Subcutaneous abdominal adipose tissue (tissue), 5 donors: ENCODE measurements around the gene DUSP14.

Experiments used
- H3K27ac ChIP-seq: one replicate; pipeline ENCODE4 v1.7.0; 2013; ENCODE audit warnings: low read depth, mild to moderate bottlenecking, inconsistent platforms, low read length, moderate library complexity
- H3K27me3 ChIP-seq, 5 donors: one replicate each; pipeline ENCODE4 v1.7.0; 2013; ENCODE audit warnings: low read length in 5 of 5, inconsistent platforms in 1 of 5; ENCODE audit not compliant: control insufficient read depth in 5 of 5, insufficient read depth in 4 of 5
- H3K36me3 ChIP-seq, 5 donors: one replicate each; pipeline ENCODE4 v1.7.0; 2013; ENCODE audit warnings: low read length in 5 of 5; ENCODE audit not compliant: control insufficient read depth in 5 of 5, insufficient read depth in 5 of 5
- H3K4me1 ChIP-seq, 5 donors: one replicate each; pipeline ENCODE4 v1.7.0; 2013; ENCODE audit warnings: low read length in 5 of 5, mild to moderate bottlenecking in 3 of 5, moderate library complexity in 1 of 5; ENCODE audit not compliant: control insufficient read depth in 5 of 5, insufficient read depth in 5 of 5
- H3K4me3 ChIP-seq, 5 donors: one replicate each; pipeline ENCODE4 v1.7.0; 2013; ENCODE audit warnings: low read length in 5 of 5, low read depth in 1 of 5
- H3K9ac ChIP-seq, 5 donors: one replicate each; pipeline ENCODE4 v1.7.0; 2013; ENCODE audit warnings: low read length in 5 of 5, mild to moderate bottlenecking in 4 of 5, moderate library complexity in 3 of 5
- H3K9me3 ChIP-seq, 5 donors: one replicate each; pipeline ENCODE4 v1.7.0; 2013; ENCODE audit warnings: low read length in 5 of 5; ENCODE audit not compliant: control insufficient read depth in 5 of 5
- donor health status: healthy.
- donor health status: healthy.
- donor health status: healthy.
- donor health status: healthy.
- donor health status: healthy.

Gene DUSP14

DNA sequence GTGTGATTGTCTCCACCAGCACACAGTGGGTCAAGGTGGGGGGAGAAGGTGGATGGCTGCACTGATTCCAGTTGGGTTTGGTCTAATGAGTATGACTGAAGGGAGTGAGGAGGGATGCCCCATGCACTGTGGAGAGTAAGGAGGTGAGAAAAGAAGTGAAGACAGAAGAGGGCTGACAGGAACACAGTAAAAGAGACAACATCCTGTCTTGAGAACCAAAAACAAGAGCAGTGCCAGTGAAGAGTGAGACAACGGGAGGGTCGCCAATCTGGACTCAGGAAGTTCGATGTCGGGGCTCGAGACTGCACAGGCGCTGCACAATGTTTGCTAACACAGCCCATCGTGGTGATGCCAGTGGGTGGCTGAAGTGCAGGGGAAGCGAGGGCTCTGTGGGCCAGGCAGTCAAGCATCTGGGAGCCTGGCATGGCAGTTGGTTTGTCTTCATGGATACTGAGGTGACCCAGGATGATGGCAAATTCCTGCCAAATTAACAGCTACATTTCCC is 34.1 kb downstream of the DUSP14 start:
- H3K27me3 ChIP-seq = no peaks in the 10 kb centered on the region
- H3K4me1 ChIP-seq = no peaks in the 10 kb centered on the region
- peaks cover 29 to 84% (median 60%) of the 10 kb centered on the region in 5 donors for H3K36me3 ChIP-seq
- H3K4me3 ChIP-seq = no peak overlapping the region
- no peak overlapping the region for H3K9ac ChIP-seq
- H3K9me3 ChIP-seq = no peaks in the 10 kb centered on the region
- H3K27ac ChIP-seq = no peak overlapping the region

DNA sequence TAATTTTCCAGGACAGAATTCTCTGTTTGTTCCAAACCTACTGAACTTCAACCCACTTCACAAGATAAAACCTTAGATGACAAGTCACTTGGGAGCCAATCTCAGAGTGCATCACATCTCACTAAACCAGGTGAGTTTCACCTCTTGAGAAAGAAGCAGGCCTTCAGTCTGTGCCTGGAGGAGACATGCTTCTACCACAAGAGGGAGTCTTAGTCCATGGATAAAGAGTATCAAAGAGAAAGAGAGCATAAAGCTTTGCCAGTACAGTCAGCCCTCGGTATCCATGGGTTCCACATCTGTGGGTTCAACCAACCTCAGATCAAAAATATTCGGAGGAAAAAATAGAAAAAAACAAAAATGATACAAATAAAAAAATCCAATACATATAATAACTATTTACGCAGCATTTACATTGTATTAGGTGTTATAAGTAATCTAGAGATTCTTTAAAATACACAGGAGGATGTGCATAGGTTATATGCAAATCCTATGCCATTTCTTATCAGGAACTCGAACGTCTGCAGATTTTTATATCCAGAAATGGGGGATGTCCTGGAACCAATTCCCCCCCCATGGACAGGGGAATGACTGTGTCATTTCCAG is 37.7 kb downstream of the DUSP14 start:
- H3K4me3 ChIP-seq = no peak overlapping the region
- no peaks in the 10 kb centered on the region for H3K4me1 ChIP-seq
- H3K36me3 ChIP-seq = peaks cover 41 to 87% (median 65%) of the 10 kb centered on the region in 5 donors
- no peaks in the 10 kb centered on the region for H3K9me3 ChIP-seq
- H3K27me3 ChIP-seq = no peaks in the 10 kb centered on the region
- H3K27ac ChIP-seq = no peak overlapping the region
- no peak overlapping the region for H3K9ac ChIP-seq

DNA sequence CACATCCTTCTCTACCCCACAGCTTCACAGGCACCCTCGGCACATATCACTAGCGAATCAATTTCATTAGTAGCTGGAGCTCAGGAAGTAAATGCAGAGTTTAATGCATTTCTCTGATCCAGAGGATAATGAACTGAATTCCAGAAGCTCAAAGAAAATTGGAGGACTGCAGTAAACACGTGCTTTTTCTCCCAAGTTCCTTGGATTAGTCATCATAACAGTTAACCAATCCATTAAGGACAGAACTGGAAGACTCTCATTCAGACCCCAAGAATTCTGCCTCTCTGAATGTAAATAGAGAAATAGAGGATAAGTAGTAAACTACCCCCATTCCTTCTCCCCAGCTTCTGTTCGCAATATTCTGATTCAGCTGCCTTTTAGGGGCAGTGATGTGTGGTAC is 40.7 kb downstream of the DUSP14 start:
- Histone ChIP-seq H3K27me3 (no peaks in the 10 kb centered on the region), H3K27ac (no peak overlapping the region), H3K4me1 (no peaks in the 10 kb centered on the region), H3K9me3 (no peaks in the 10 kb centered on the region), H3K36me3 (peaks cover 42 to 69% (median 56%) of the 10 kb centered on the region in 5 donors), H3K4me3 (no peak overlapping the region), H3K9ac (no peak overlapping the region)

DNA sequence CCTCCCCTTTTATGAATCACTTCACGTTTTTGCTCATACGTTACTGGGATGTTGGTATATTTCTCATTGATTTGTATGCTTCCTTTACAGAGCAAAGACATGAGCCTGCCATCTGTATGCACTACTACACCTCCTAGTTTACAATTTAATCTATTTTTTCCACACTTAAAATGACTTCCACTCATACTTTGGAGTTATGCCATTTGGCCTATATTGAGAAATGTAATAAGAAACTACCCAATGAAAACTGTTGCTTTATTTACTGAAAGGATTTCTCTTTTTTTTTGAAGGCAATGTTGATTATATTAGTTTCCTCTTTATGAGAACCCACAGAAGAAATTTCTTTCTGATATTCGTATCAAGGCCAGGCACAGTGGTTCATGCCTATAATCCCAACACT is 43.1 kb downstream of the DUSP14 start:
- Histone ChIP-seq H3K27ac (no peak overlapping the region), H3K4me3 (no peak overlapping the region), H3K9ac (no peak overlapping the region), H3K27me3 (no peaks in the 10 kb centered on the region), H3K36me3 (peaks cover 53 to 75% (median 72%) of the 10 kb centered on the region in 5 donors), H3K4me1 (no peaks in the 10 kb centered on the region), H3K9me3 (no peaks in the 10 kb centered on the region)

GRCh38 chr17:37535906-37536305 is 46.2 kb downstream of the DUSP14 start:
- Histone ChIP-seq H3K4me1 (no peaks in the 10 kb centered on the region), H3K9me3 (no peaks in the 10 kb centered on the region), H3K9ac (no peak overlapping the region), H3K36me3 (peaks cover 45 to 74% (median 73%) of the 10 kb centered on the region in 5 donors), H3K4me3 (no peak overlapping the region), H3K27ac (no peak overlapping the region), H3K27me3 (no peaks in the 10 kb centered on the region)

GRCh38 chr17:37538981-37539659 is 49.4 kb downstream of the DUSP14 start:
- Histone ChIP-seq H3K27ac (no peak overlapping the region), H3K9me3 (no peaks in the 10 kb centered on the region), H3K36me3 (peaks cover 49 to 78% (median 73%) of the 10 kb centered on the region in 5 donors), H3K27me3 (no peaks in the 10 kb centered on the region), H3K4me3 (no peak overlapping the region), H3K4me1 (peaks cover 0 to 9% (median 0%) of the 10 kb centered on the region in 5 donors), H3K9ac (no peak overlapping the region)

- H3K4me1 ChIP-seq = peaks cover 0 to 17% (median 11%) of the 10 kb centered on the region in 5 donors
- H3K27ac ChIP-seq = no peak overlapping the region
- no peak overlapping the region for H3K4me3 ChIP-seq
- peaks cover 27 to 61% (median 53%) of the 10 kb centered on the region in 5 donors for H3K36me3 ChIP-seq
- peak overlapping the region in 1 of 5 donors; percentile 28 for H3K9ac ChIP-seq
- H3K27me3 ChIP-seq = no peaks in the 10 kb centered on the region
- H3K9me3 ChIP-seq = no peaks in the 10 kb centered on the region
Observed at GRCh38 chr17:37541880-37542660, 52.4 kb downstream of the DUSP14 start.

GRCh38 chr17:37543637-37544052 is 54.0 kb downstream of the DUSP14 start:
- Histone ChIP-seq H3K4me3 (no peak overlapping the region), H3K36me3 (peaks cover 20 to 45% (median 37%) of the 10 kb centered on the region in 5 donors), H3K9me3 (no peaks in the 10 kb centered on the region), H3K27ac (no peak overlapping the region), H3K9ac (no peak overlapping the region), H3K27me3 (no peaks in the 10 kb centered on the region), H3K4me1 (peaks cover 0 to 26% (median 14%) of the 10 kb centered on the region in 5 donors)

- H3K4me1 ChIP-seq = peaks cover 0 to 26% (median 16%) of the 10 kb centered on the region in 5 donors
- H3K4me3 ChIP-seq = no peak overlapping the region
- H3K9me3 ChIP-seq = no peaks in the 10 kb centered on the region
- H3K27me3 ChIP-seq = no peaks in the 10 kb centered on the region
- H3K36me3 ChIP-seq = peaks cover 14 to 26% (median 21%) of the 10 kb centered on the region in 5 donors
- H3K9ac ChIP-seq = peak overlapping the region in 1 of 5 donors; percentile 32
- peak overlapping the region; percentile 28 for H3K27ac ChIP-seq
Observed at GRCh38 chr17:37545486-37545885, 55.8 kb downstream of the DUSP14 start.
